HG03575 (cell line): ENCODE results near the gene C1QTNF4.
"Not testable (repeated sequence)": the region's sequence is repeated elsewhere in the genome, so short reads cannot be mapped to it uniquely, and the experiment has no call there.

Experiments
- ATAC-seq: cut with Tn5 transposase; IDR thresholded peaks from one replicate; pipeline ENCODE4 v1.9.1; 2021; ENCODE audit not compliant: unreplicated experiment, insufficient number of reproducible peaks, low FRiP score; ENCODE audit errors: extremely low read depth

Gene C1QTNF4

DNA sequence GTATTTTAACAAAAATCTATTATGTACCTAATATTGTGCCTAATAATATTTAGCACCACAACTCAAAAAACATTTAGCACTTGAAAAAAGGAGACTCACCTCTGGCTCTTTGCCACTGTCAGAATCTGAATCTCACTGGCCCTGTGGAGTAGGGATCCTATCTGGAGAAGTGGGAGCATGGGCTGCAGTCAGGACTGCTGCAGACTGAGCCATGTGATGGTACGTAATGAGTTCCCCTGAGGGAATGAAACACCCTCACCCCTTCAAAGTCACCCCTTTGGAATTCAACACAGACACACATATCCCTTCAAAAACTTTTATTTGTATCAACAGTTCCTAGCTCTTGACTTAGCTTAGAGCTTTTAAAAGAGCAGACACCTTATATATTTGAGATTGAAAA, 22.3 kb downstream of the C1QTNF4 start:
- no peak for ATAC-seq

DNA sequence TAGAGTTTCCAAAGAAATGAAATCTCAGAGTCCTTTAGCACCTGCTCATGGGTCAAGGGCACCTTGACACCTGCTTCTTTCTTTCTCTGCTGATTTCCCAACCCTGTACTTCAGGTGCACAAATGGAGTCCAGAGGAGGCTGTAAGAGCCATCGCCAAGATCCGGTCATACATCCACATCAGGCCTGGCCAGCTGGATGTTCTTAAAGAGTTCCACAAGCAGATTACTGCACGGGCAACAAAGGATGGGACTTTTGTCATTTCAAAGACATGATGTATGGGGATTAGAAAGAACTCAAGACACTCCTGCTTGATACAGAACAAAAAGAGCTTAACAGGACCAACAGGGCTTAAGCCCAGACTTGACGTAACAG, 22.9 kb downstream of the C1QTNF4 start:
- ATAC-seq, result no peak

DNA sequence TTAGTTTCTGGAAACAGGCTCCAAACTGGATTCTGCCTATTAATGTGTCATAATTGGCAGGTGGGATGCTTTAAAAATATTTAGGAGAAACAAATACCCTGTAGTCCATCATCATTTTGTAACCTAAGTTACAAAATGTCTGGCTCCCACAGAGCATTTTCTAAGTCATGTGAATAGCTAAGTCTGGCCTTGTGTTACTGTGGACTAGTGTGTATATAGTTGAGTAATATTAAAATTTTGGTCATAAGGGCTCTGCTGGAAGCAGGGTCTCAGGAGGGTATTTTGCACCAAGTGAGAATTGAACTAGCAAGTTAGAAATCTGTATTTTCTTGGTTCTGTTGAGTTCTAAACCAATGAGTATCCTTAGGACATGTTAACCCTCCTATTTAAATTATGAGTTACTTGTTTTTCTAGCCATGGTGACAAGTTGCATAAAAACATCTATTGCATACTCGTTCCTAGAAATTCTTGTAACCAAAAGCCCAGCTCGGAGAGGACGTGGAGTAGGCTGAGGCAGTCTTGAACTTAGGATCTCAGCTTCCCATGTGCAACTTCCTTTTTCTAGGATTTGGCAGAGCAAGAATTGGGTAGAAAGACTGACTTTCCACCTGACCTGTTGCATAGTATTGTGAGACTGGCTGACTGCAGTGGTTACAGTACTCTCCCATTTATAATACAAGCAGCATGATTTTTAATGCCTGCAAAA, 23.4 kb downstream of the C1QTNF4 start:
- no peak for ATAC-seq

DNA sequence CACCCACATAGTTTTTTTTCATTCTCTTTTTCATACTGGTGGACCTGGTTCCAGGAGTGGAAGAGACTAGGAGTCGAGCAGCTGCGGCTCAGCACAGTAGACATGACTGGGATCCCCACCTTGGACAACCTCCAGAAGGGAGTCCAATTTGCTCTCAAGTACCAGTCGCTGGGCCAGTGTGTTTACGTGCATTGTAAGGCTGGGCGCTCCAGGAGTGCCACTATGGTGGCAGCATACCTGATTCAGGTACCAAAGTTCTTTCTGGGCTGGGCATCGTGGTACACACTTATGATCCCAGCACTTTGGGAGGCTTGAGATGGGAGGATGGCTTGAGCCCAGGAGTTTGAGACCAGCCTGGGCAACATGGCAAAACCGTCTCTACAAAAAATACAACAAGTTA, 24.6 kb downstream of the C1QTNF4 start:
- no peak for ATAC-seq

DNA sequence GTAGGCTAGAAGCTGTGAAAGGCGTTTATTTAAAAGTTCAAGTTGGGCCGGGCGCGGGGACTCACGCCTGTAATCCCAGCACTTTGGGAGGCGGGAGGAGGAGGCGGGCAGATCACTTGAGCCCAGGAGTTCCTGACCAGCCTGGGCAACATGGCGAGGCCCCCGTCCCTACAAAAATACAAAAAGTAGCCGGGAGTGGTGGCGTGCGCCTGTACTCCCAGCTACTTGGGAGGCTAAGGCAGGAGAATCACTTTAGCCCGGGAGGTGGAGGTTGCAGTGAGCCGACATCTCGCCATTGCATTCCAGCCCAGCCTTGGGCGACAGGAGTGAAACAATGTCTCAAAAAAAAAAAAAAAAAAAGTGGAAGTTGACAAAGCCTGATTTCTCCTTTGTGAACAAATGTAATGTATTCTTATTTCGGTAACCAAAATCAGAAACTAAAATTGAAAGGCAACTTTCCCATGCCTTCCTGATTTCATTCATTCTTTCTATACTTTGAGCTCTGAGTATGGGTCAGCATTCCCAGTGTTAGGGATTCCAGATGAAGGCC, 28.0 kb downstream of the C1QTNF4 start:
- no peak for ATAC-seq

DNA sequence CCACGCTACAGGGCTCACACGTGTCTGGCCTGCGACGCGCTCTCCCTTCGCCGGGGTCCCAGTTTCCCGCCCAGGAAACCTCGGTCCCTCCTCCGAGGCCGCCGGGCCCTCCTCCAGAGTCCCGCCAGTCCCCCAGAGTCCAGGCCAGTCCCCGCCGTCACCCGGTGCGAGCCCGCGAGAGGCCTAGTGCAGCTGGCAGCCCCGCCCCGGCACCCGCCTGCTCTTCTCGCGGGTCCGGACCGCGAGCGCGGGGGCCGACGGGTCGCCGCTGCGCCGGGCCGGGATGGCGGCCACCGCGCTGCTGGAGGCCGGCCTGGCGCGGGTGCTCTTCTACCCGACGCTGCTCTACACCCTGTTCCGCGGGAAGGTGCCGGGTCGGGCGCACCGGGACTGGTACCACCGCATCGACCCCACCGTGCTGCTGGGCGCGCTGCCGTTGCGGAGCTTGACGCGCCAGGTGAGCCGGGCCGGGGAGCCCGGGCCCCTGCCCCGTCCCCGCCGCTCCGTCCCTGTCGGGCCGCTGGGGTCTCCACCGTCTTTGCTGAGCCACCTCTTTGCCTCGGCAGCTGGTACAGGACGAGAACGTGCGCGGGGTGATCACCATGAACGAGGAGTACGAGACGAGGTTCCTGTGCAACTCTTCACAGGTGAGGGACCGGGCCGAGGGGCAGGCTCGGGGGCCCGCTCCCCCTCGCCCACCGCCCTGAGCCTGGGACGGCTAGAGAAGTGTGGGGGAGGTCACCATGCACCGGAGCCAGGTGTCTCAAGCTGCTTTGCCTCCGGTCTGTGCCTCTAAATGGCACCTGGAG, 28.7 kb downstream of the C1QTNF4 start, which contains the start of gene PTPMT1:
TSS of gene PTPMT1 (plus strand) at position 260 of the 809 bp plus-strand sequence. CDS start at position 284, 24 bp downstream.
- ATAC-seq, result no peak

DNA sequence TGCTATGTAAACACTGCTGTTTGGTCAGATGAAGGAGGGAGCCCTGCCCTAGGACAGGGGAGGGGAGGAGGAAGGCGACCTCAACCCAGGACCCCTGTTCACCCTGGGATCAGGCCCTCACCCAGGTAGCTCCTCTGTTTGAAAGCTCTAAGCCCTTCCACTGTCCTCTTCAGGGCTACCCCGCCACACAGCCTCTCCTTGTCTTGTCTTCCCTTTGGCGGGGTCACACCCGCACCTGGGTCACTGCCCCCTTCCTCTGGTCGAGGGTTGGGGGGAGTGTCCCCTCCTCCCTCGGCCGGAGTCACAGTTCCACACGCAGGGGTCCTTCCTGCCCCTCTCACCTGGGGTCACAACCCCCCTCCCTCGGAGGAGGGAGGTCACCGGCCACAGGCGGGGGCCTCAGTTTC, 29.3 kb downstream of the C1QTNF4 start:
- ATAC-seq, result no peak

DNA sequence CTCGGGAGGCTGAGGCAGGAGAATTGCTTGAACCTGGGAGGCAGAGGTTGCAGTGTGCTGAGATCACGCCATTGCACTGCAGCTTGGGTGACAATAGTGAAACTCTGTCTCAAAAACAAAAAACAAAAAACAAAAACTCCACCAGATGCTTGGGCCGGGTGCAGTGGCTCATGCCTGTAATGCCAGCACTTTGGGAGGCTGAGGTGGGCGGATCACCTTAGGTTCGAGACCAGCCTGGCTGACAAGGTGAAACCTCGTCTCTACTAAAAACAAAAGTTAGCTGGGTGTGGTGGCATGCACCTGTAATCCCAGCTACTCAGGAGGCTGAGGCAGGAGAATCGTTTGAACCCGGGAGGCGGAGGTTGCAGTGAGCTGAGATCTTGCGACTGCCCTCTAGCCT, 29.8 kb downstream of the C1QTNF4 start:
- not testable (repeated sequence) for ATAC-seq

DNA sequence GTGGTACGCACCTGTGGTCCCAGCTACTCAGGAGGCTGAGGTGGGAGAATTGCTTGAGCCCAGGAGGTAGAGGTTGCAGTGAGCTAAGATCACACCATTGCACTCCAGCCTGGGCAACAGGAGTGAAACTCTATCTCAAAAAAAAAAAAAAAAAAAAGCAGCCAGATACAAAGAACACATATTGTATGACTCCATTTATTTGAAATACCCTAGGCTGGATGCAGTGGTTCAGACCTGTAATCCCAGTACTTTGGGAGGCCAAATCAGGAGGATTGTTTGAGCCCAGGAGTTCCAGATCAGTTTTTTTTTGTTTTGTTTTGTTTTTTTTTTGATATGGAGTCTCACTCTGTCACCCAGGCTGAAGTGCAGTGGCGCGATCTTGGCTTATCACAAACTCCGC, 31.8 kb downstream of the C1QTNF4 start:
- ATAC-seq, result not testable (repeated sequence)

DNA sequence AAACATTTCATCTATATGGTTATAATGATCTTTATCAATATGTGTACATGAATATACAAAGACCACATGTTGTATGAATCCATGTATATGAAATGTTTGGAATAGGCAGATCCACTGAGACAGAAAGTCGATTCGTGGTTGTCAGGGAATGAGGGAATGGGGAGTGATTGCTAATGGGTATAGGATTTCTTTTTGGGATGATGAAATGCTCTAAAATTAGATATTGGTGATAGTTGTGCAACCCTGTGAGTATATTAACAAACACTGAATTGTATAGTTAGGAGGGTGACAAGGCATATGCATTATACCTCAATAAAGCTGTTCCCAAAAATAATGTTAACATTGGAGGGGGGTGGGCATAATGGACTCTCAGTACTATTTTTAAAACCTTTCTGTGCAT, 33.8 kb downstream of the C1QTNF4 start:
- no peak for ATAC-seq

DNA sequence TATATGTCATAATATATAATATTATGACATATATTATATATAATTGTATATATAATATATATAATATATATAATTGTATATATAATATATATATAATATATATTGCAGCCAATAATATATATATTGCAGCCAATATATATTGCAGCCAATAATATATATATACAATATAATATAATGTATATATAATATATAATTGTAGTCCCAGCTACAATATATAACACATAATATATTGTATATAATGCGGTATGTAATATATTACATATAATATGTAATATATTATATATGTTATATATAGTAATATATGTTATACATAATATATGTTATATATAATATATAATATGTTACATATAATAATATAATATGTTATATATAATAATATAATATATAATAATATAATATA, 35.5 kb downstream of the C1QTNF4 start:
- no peak for ATAC-seq

DNA sequence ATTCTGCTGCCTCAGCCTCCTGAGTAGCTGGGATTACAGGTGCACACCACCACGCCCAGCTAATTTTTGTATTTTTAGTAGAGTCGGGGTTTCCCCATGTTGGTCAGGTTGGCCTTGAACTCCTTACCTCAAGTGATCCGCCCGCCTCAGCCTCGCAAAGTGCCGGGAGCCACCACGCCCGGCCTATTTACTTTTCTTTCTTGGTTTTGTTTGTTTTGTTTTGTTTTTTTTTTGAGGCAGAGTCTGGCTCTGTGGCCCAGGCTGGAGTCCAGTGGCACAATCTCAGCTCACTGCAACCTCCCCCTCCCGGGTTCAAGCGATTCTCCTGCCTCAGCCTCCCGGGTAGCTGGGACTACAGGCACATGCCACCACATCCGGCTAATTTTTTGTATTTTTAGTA, 37.2 kb downstream of the C1QTNF4 start:
- not testable (repeated sequence) for ATAC-seq

DNA sequence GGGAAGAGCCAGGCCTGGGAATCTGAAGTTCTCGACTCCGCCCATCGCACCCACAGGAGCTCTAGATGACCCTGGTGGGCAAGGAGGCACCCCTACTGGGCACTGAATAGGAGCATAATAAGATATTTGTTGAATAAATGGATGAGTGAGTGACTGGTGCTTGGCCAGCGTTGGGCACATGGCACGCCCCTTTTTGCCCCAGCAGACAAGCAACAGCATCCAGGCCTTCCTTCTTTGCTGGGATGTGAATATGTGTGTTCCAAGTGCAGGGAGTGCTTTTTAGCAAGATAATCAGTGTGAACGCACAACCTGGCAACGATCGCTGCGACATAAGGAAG, 40.8 kb downstream of the C1QTNF4 start:
- no peak for ATAC-seq

DNA sequence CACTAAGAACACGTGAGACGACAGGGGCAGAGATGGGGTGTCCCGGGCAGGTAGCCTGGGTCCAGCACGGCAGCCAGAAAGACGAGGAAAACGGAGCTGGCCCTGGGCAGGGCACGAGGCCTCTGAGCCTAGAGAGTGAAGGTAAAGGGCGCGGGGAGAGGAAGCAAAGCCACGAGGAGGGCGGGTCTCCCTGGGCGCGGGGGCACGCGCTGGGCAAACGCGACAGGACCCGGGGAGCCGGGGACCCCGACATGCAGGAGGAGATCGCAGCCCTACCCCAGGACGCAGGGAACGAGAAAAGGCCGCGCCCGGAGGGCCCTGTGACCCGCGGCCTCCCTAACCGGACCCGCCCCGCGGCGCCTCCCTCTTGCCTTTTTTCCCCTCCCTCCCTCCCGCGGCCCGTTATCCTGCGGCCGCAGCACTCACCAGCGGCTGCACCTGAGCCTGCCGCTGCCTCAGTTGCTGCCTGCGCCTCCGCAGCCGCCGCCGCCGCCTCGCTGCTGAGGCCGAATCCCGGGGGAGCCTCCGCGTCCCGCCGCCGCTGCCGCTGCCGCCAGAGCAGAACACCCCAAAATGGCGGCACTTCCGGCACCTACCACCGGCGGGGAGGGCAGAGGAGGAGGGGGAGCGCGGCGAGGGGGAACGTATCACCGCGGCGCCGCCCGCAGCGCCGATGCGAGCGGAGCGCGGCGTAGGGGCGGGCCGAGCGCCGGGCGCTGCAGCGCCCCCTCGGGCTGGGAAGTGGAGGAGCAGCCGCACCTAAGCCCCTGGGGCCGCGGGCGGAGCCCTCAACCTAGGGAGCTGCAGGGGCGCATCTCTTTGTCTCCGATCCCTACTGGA, 41.4 kb downstream of the C1QTNF4 start, which contains the start of gene CELF1:
TSS of gene CELF1 (minus strand) at position 567 of the 840 bp plus-strand sequence. CDS start 53,609 bp downstream, outside the sequence.
- peak; percentile 44 for ATAC-seq

DNA sequence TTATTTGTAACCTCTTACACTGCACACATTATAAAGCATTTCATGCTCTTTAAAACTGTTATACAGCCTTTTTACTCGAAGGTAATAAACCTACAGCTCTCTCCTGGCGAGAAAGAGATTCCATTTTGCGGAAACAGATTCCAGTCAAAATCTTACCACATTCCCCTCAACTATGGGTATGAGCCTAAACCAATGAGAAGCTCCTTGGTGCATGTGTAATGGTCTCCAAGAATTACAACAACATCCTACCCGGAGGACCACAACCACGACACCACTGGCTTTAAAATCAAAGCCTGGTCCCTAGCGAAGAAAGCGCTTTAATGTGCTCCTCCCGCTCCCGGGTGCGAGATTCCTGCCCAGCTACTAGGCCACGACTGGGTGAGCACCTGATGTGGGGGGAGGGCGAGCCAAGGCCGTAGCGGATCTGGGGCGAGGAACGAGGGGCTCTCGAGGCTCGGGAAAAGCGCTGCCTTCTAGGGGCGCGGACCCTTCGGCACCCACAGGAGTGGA, 42.1 kb downstream of the C1QTNF4 start:
- ATAC-seq, result no peak

DNA sequence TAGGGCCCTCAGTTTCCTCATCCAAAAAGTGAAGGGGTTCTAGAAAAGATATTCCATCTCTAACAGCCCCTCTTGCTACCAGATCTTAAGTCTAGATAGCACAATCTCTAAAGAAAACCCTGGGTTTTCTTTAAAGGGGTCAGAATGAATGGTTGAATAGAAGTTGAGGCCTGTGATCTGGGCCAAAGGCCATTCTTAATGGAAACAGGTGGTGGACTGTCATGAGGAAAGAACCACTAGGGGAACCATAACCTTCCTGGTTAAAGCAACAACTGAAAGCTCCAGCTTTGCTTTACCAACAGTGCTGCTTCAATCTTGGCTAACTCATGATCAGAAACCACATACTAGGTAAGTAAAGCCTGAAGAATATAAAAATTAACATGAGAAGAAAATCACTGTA, 43.1 kb downstream of the C1QTNF4 start:
- ATAC-seq, result no peak

DNA sequence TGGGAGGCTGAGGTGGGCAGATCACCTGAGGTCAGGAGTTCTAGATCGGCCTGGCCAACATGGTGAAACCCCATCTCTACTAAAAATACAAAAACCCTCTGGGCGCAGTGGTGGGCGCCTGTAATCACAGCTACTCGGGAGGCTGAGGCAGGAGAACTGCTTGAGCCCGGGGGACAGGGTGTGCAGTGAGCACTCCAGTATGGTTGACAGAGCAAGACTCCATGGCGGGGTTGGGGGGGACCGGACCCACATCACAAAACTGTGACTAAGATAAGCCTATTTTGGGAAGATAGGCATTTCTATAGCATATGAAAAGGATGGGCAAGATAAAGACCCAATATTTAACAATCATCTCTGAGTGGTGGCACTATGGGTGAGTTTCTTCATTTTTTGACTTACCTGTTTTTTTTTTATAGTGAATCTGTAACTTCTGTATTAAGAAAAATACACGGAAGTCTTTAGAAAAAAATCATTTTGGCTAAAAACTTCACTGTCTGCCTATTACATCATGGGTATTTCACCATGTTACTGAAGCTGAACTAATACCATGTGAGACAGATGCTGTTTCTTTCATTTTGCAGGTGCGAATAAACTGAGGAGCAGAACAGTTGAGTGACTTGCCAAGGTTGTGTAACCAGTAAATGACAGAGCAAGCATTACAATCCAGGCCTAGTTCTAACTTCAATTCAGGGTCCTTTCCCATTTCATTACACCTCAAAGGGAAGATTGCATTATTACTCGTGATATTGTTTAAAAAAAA, 43.7 kb downstream of the C1QTNF4 start:
- no peak for ATAC-seq

DNA sequence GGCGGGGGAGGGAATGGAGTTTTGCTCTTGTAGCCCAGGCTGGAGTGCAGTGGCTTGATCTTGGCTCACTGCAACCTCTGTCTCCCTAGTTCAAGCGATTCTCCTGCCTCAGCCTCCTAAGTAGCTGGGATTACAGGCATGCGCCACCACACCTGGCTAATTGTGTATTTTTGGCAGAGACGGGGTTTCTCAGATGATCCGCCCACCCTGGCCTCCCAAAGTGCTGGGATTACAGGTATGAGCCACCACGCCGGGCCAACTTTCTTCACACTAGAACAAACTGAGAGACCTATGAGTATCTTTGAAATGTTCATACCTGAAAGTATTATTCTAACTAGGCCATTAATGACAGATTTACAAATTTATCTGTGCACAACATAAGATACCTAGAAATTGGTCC, 47.9 kb downstream of the C1QTNF4 start:
- not testable (repeated sequence) for ATAC-seq
